ENCODE data around the gene SYCP2L. TPM values are rescaled to one million over a fixed set of nuclear protein-coding genes. Genes with fewer than 3 reads are reported as not detected.

The SYCP2L gene
- polyA plus RNA-seq (2013) = 2.5 and 2.6 TPM in 2 replicates

- H3K4me2 ChIP-seq (ENCODE audit: low read length) = peak within 1 kb of the TSS; percentile 73
- peak within 1 kb of the TSS; percentile 64 for H2BK120ac ChIP-seq (ENCODE audit: insufficient read depth, low read length, poor library complexity)
- H3K4me3 ChIP-seq (ENCODE audit: low read depth, low read length) = peak within 1 kb of the TSS; percentile 76
- peak within 1 kb of the TSS; percentile 16 for H3K27ac ChIP-seq (ENCODE audit: low read depth, low read length)
- WGBS (ENCODE audit: extremely low coverage, insufficient coverage, insufficient read length) = no CpG with 5 or more reads among the region's 58 CpGs
- H4K12ac ChIP-seq (ENCODE audit: low read depth, low read length) = peak within 1 kb of the TSS; percentile 60
- H3K9ac ChIP-seq (ENCODE audit: low read length) = peak within 1 kb of the TSS; percentile 55
- no peaks in the 10 kb centered on the region for H3K36me3 ChIP-seq (ENCODE audit: control insufficient read depth in 1 of 2, insufficient read depth in 2 of 2, low read length in 2 of 2)
- H2BK12ac ChIP-seq (ENCODE audit: low read length) = no peak within 1 kb of the TSS
- no peak within 1 kb of the TSS for H2AK5ac ChIP-seq (ENCODE audit: low read length)
- H3K79me2 ChIP-seq (ENCODE audit: control insufficient read depth, insufficient read depth, low read length, poor library complexity) = peaks cover 2% of the 10 kb centered on the region
- H3K4ac ChIP-seq (ENCODE audit: low read depth, low read length) = no peak within 1 kb of the TSS
- H3K27me3 ChIP-seq (ENCODE audit: insufficient read depth, low read length) = peaks cover 24% of the 10 kb centered on the region
- H4K8ac ChIP-seq (ENCODE audit: low read depth, low read length) = peak within 1 kb of the TSS; percentile 83
- H3K14ac ChIP-seq (ENCODE audit: low read length) = peak within 1 kb of the TSS; percentile 24
- peak within 1 kb of the TSS; percentile 64 for H4K91ac ChIP-seq (ENCODE audit: low read depth, low read length)
- H2BK5ac ChIP-seq (ENCODE audit: low read depth, low read length, poor library complexity) = no peak within 1 kb of the TSS
- peak within 1 kb of the TSS; percentile 32 for H3K18ac ChIP-seq (ENCODE audit: low read length)
- no peak within 1 kb of the TSS for H3K23ac ChIP-seq (ENCODE audit: low read length)
- H3K79me1 ChIP-seq (ENCODE audit: low read length) = peaks cover 3% of the 10 kb centered on the region
- peak; percentile 95 to 96 for DNase-seq
- H3K9me3 ChIP-seq (ENCODE audit: insufficient read depth, low read depth, low read length) = peaks cover 7% of the 10 kb centered on the region
- peaks cover 7% of the 10 kb centered on the region in 2 experiments for H3K4me1 ChIP-seq (ENCODE audit: control insufficient read depth in 1 of 2, insufficient read depth in 2 of 2, low read length in 2 of 2)
- H2AFZ ChIP-seq (ENCODE audit: insufficient read depth, low read length, poor library complexity) = peak within 1 kb of the TSS; percentile 99
These were observed at the start of gene SYCP2L for GRCh38 chr6:10886691-10887502. Gene SYCP2L, plus strand, starts transcription at chr6:10887052. Its CDS starts 75 bp downstream, at chr6:10887127.

DNA sequence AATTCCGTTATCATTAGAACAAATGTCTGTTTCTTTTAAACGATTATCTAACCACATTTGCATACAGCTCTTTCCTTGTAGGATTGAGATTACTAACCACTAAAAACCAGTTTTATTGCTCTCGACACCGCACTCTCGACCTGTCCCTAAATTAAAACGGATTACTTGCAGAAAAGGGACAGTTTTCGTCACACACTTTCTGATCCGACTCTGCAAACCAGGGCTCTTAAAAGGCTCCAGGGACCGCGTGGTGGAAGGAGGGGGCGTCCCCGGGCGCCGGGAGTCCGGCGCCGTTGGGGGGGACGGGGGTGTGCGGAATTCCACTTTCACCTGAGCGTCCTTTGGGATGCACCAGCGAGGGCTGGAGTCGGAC is 49.2 kb upstream of the SYCP2L start:
- DNase-seq = no peak
- peak overlapping the region; percentile 73 for H2AFZ ChIP-seq (ENCODE audit: insufficient read depth, low read length, poor library complexity)
- no peak overlapping the region for H3K23ac ChIP-seq (ENCODE audit: low read length)
- WGBS (ENCODE audit: extremely low coverage, insufficient coverage, insufficient read length) = no CpG with 5 or more reads among the region's 22 CpGs
- peaks cover 2% of the 10 kb centered on the region for H3K9me3 ChIP-seq (ENCODE audit: insufficient read depth, low read depth, low read length)
- H3K4me1 ChIP-seq (ENCODE audit: control insufficient read depth in 1 of 2, insufficient read depth in 2 of 2, low read length in 2 of 2) = peaks cover 2 to 3% of the 10 kb centered on the region in 2 experiments
- H3K4ac ChIP-seq (ENCODE audit: low read depth, low read length) = no peak overlapping the region
- no peak overlapping the region for H3K14ac ChIP-seq (ENCODE audit: low read length)
- H4K8ac ChIP-seq (ENCODE audit: low read depth, low read length) = no peak overlapping the region
- no peak overlapping the region for H4K12ac ChIP-seq (ENCODE audit: low read depth, low read length)
- H2BK12ac ChIP-seq (ENCODE audit: low read length) = no peak overlapping the region
- no peak overlapping the region for H2AK5ac ChIP-seq (ENCODE audit: low read length)
- H3K79me1 ChIP-seq (ENCODE audit: low read length) = no peaks in the 10 kb centered on the region
- peaks cover 1% of the 10 kb centered on the region for H3K27me3 ChIP-seq (ENCODE audit: insufficient read depth, low read length)
- no peak overlapping the region for H4K91ac ChIP-seq (ENCODE audit: low read depth, low read length)
- no peak overlapping the region for H3K9ac ChIP-seq (ENCODE audit: low read length)
- no peak overlapping the region for H3K27ac ChIP-seq (ENCODE audit: low read depth, low read length)
- no peaks in the 10 kb centered on the region for H3K79me2 ChIP-seq (ENCODE audit: control insufficient read depth, insufficient read depth, low read length, poor library complexity)
- H3K4me2 ChIP-seq (ENCODE audit: low read length) = peak overlapping the region; percentile 100
- peak overlapping the region; percentile 83 for H3K4me3 ChIP-seq (ENCODE audit: low read depth, low read length)
- H3K36me3 ChIP-seq (ENCODE audit: control insufficient read depth in 1 of 2, insufficient read depth in 2 of 2, low read length in 2 of 2) = peaks cover 0 to 2% of the 10 kb centered on the region in 2 experiments
- no peak overlapping the region for H2BK120ac ChIP-seq (ENCODE audit: insufficient read depth, low read length, poor library complexity)
- H2BK5ac ChIP-seq (ENCODE audit: low read depth, low read length, poor library complexity) = no peak overlapping the region
- H3K18ac ChIP-seq (ENCODE audit: low read length) = no peak overlapping the region

- Histone ChIP-seq H3K18ac (ENCODE audit: low read length) (no peak within 1 kb of the TSS), H3K4me2 (ENCODE audit: low read length) (peak within 1 kb of the TSS; percentile 100), H2BK120ac (ENCODE audit: insufficient read depth, low read length, poor library complexity) (no peak within 1 kb of the TSS), H3K36me3 (ENCODE audit: control insufficient read depth in 1 of 2, insufficient read depth in 2 of 2, low read length in 2 of 2) (peaks cover 0 to 2% of the 10 kb centered on the region in 2 experiments), H3K9ac (ENCODE audit: low read length) (peak within 1 kb of the TSS; percentile 45), H4K12ac (ENCODE audit: low read depth, low read length) (no peak within 1 kb of the TSS), H3K14ac (ENCODE audit: low read length) (no peak within 1 kb of the TSS), H2BK12ac (ENCODE audit: low read length) (no peak within 1 kb of the TSS), H3K4ac (ENCODE audit: low read depth, low read length) (no peak within 1 kb of the TSS), H3K4me3 (ENCODE audit: low read depth, low read length) (peak within 1 kb of the TSS; percentile 83), H3K27me3 (ENCODE audit: insufficient read depth, low read length) (peaks cover 1% of the 10 kb centered on the region), H3K23ac (ENCODE audit: low read length) (no peak within 1 kb of the TSS), H2BK5ac (ENCODE audit: low read depth, low read length, poor library complexity) (no peak within 1 kb of the TSS), H3K9me3 (ENCODE audit: insufficient read depth, low read depth, low read length) (peaks cover 2% of the 10 kb centered on the region), H3K79me1 (ENCODE audit: low read length) (no peaks in the 10 kb centered on the region), H3K79me2 (ENCODE audit: control insufficient read depth, insufficient read depth, low read length, poor library complexity) (no peaks in the 10 kb centered on the region), H4K8ac (ENCODE audit: low read depth, low read length) (no peak within 1 kb of the TSS), H2AFZ (ENCODE audit: insufficient read depth, low read length, poor library complexity) (peak within 1 kb of the TSS; percentile 79), H4K91ac (ENCODE audit: low read depth, low read length) (no peak within 1 kb of the TSS), H3K27ac (ENCODE audit: low read depth, low read length) (no peak within 1 kb of the TSS), H2AK5ac (ENCODE audit: low read length) (no peak within 1 kb of the TSS), H3K4me1 (ENCODE audit: control insufficient read depth in 1 of 2, insufficient read depth in 2 of 2, low read length in 2 of 2) (peaks cover 2 to 3% of the 10 kb centered on the region in 2 experiments)
- no CpG with 5 or more reads among the region's 53 CpGs for WGBS (ENCODE audit: extremely low coverage, insufficient coverage, insufficient read length)
- peak; percentile 96 to 97 for DNase-seq
These were observed 48.7 kb upstream of the SYCP2L start, which contains the start of gene MAK for GRCh38 chr6:10837995-10838793. Gene MAK, minus strand, starts transcription at chr6:10838539. Its CDS starts 7,891 bp downstream, at chr6:10830648.

- H2AFZ ChIP-seq (ENCODE audit: insufficient read depth, low read length, poor library complexity) = no peak overlapping the region
- H3K4ac ChIP-seq (ENCODE audit: low read depth, low read length) = no peak overlapping the region
- H3K23ac ChIP-seq (ENCODE audit: low read length) = no peak overlapping the region
- H2BK5ac ChIP-seq (ENCODE audit: low read depth, low read length, poor library complexity) = no peak overlapping the region
- no peak overlapping the region for H2AK5ac ChIP-seq (ENCODE audit: low read length)
- no peak overlapping the region for H2BK120ac ChIP-seq (ENCODE audit: insufficient read depth, low read length, poor library complexity)
- H3K79me1 ChIP-seq (ENCODE audit: low read length) = no peaks in the 10 kb centered on the region
- H3K36me3 ChIP-seq (ENCODE audit: control insufficient read depth in 1 of 2, insufficient read depth in 2 of 2, low read length in 2 of 2) = peaks cover 0 to 2% of the 10 kb centered on the region in 2 experiments
- H3K18ac ChIP-seq (ENCODE audit: low read length) = no peak overlapping the region
- H3K4me2 ChIP-seq (ENCODE audit: low read length) = peak overlapping the region; percentile 100
- H3K27me3 ChIP-seq (ENCODE audit: insufficient read depth, low read length) = peaks cover 1% of the 10 kb centered on the region
- H3K9ac ChIP-seq (ENCODE audit: low read length) = no peak overlapping the region
- no peak overlapping the region for H3K4me3 ChIP-seq (ENCODE audit: low read depth, low read length)
- H3K9me3 ChIP-seq (ENCODE audit: insufficient read depth, low read depth, low read length) = peaks cover 2% of the 10 kb centered on the region
- H2BK12ac ChIP-seq (ENCODE audit: low read length) = no peak overlapping the region
- no peak overlapping the region for H4K8ac ChIP-seq (ENCODE audit: low read depth, low read length)
- H3K14ac ChIP-seq (ENCODE audit: low read length) = no peak overlapping the region
- peaks cover 2 to 3% of the 10 kb centered on the region in 2 experiments for H3K4me1 ChIP-seq (ENCODE audit: control insufficient read depth in 1 of 2, insufficient read depth in 2 of 2, low read length in 2 of 2)
- H3K79me2 ChIP-seq (ENCODE audit: control insufficient read depth, insufficient read depth, low read length, poor library complexity) = no peaks in the 10 kb centered on the region
- no CpG with 5 or more reads among the region's 8 CpGs for WGBS (ENCODE audit: extremely low coverage, insufficient coverage, insufficient read length)
- no peak overlapping the region for H4K12ac ChIP-seq (ENCODE audit: low read depth, low read length)
- DNase-seq = no peak
- H3K27ac ChIP-seq (ENCODE audit: low read depth, low read length) = no peak overlapping the region
- H4K91ac ChIP-seq (ENCODE audit: low read depth, low read length) = no peak overlapping the region
These were observed 48.0 kb upstream of the SYCP2L start for GRCh38 chr6:10838794-10839333.

Measured in trophoblast cell (in vitro differentiated cells and primary cell).